Ovary (tissue), 3 donors: ENCODE measurements around the gene YIF1A.

Source experiments
- EP300 ChIP-seq: sonication (generic); formaldehyde crosslinking; IDR thresholded peaks from one replicate; pipeline ENCODE4 v1.6.1; 2017; ENCODE audit warnings: antibody characterized with exemption
- POLR2A ChIP-seq: fragments of 450-650 bp; IDR thresholded peaks from one replicate; pipeline ENCODE4 v1.6.1; 2017; ENCODE audit warnings: antibody characterized with exemption, mild to moderate bottlenecking, moderate library complexity
- TF ChIP-seq, protein P1 (sequence below), 3 donors: fragments of 450-650 bp in 2 of 3; fragments of 200-600 bp in 1 of 3; IDR thresholded peaks; one replicate each; pipeline versions ENCODE4 v1.5.1 to v1.8.0; 2016 to 2022; ENCODE audit warnings: antibody characterized with exemption in 3 of 3, mild to moderate bottlenecking in 1 of 3
- donor health status: DM: no; HTN: no; CAD: no.

DNA sequence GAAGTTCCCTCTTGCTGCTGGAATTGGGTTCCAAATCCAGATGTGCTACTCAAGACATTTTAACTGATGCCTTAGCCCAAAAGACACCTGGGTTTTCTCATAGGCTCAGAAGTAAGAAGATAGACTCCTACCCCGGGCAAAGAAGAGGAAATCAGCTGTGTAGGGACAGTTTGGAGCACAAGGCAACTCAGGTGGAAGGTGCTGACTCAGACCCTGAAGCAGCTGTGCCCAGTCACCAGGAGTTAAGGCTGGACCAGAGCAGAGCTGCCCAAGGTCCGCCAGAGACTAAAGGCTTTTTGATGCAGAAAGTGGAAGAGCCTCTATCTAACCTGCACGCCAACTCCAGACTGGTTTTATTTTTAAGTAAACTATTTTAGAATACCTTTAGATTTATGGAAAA, 41.1 kb downstream of the YIF1A start:
- TF ChIP-seq, protein P1, sequence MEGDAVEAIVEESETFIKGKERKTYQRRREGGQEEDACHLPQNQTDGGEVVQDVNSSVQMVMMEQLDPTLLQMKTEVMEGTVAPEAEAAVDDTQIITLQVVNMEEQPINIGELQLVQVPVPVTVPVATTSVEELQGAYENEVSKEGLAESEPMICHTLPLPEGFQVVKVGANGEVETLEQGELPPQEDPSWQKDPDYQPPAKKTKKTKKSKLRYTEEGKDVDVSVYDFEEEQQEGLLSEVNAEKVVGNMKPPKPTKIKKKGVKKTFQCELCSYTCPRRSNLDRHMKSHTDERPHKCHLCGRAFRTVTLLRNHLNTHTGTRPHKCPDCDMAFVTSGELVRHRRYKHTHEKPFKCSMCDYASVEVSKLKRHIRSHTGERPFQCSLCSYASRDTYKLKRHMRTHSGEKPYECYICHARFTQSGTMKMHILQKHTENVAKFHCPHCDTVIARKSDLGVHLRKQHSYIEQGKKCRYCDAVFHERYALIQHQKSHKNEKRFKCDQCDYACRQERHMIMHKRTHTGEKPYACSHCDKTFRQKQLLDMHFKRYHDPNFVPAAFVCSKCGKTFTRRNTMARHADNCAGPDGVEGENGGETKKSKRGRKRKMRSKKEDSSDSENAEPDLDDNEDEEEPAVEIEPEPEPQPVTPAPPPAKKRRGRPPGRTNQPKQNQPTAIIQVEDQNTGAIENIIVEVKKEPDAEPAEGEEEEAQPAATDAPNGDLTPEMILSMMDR (IDR thresholded peaks at IDR 0.05), result no peak
- no peak for TF ChIP-seq EP300
- TF ChIP-seq POLR2A, result no peak
